IPS-15b (cell line): ENCODE results near the gene NAV1.

ENCODE experiments used
- H3K27me3 ChIP-seq: one replicate; pipeline ENCODE4 v1.6.1; 2013; ENCODE audit warnings: low read length; ENCODE audit not compliant: control insufficient read depth, insufficient read depth
- H3K36me3 ChIP-seq: one replicate; pipeline ENCODE4 v1.6.1; 2013; ENCODE audit warnings: low read length; ENCODE audit not compliant: control insufficient read depth, insufficient read depth
- H3K4me1 ChIP-seq: one replicate; pipeline ENCODE4 v1.6.1; 2013; ENCODE audit warnings: mild to moderate bottlenecking, low read length; ENCODE audit not compliant: control insufficient read depth, insufficient read depth
- H3K4me3 ChIP-seq: one replicate; pipeline ENCODE4 v1.5.1; 2013; ENCODE audit warnings: low read depth, low read length
- H3K9ac ChIP-seq: one replicate; pipeline ENCODE4 v1.6.1; 2013; ENCODE audit warnings: low read depth, mild to moderate bottlenecking, low read length
- H3K9me3 ChIP-seq: one replicate; pipeline ENCODE4 v1.6.1; 2013; ENCODE audit warnings: mild to moderate bottlenecking, low read length; ENCODE audit not compliant: control insufficient read depth, insufficient read depth

The NAV1 gene

DNA sequence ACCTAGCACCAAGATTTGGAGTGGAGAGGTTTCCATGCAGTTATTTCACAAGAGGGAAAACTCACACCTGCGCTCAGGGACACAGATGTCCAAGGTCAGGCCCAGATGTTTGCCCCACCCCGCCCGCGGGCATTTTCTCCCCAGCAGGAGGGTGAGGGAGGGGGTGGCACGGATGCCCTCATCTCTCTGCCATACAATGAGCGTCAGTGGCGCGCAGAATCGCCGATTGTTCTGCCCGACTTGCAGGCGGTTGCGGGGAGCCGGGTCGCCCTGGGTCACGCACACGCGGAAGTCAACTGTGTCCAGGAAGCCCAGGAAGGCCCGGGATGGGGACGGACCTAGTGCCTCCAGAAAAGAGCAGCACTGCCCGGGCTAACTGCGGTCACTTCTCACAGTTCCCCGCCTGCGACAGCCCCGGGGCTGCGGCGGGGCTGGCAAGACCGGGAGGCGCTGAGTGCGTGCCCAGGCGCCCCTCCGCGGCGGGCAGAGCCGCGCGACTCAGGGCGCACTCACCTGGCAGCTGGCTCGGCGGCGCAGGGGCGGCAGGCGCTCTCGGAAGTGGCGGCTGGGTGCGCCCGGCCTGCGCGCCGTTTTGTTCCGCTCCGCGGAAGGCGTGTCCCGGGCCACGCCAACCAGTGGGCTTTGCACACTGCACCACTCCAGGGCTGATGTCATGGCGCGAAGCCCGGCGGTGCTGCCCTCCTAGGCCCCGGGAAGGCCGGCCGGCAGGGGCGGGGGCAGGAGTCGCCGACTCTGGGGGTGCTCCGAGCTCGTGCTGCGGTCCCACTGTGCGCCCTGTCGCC, 32.2 kb upstream of the NAV1 start, which contains the start of gene CSRP1:
Gene CSRP1 (minus strand): TSS at position 567 of the 803 bp plus-strand sequence. CDS start 10,820 bp downstream, outside the sequence.
- peaks cover 17% of the 10 kb centered on the region for H3K4me1 ChIP-seq
- no peaks in the 10 kb centered on the region for H3K9me3 ChIP-seq
- no peaks in the 10 kb centered on the region for H3K36me3 ChIP-seq
- H3K4me3 ChIP-seq: peak within 1 kb of the TSS; percentile 42
- peak within 1 kb of the TSS; percentile 28 for H3K9ac ChIP-seq
- peaks cover 30% of the 10 kb centered on the region for H3K27me3 ChIP-seq

DNA sequence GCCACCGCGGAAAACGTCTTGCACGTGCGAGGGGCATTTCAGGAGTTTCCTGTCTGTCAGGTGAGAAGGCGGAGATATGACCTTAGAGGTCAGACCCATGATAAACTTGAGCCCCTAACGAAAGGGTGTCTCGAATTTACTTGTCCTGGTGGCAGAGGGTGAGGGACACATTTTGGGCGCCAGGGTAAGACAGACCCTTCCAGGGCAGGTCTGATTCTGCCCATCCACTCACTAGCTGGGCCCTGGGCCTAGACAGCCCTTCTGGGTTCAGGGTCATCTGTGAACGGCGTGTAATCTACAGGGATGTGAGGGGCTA, 31.6 kb upstream of the NAV1 start:
- Histone ChIP-seq H3K9ac (no peak overlapping the region), H3K36me3 (no peaks in the 10 kb centered on the region), H3K4me3 (peak overlapping the region; percentile 42), H3K27me3 (peaks cover 30% of the 10 kb centered on the region), H3K4me1 (peaks cover 21% of the 10 kb centered on the region), H3K9me3 (no peaks in the 10 kb centered on the region)

DNA sequence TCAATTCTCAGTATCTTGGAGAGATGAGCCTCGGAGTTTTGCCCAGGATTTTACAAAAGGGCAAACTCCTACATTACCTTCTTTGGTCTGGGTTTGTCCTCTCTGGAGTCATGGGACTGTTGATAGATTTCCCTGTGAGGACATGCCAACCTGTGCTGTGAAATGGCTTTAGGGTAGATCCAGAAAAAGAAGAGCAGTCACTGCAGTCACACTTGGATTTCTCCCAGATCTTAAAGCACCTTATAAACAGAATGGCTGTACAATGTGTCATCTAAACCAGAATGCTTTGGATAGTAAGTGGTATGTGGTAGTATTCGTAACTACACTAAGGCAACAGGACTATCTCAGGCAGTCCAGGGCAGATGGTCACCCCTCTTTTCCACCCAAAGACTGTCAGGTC, 30.1 kb upstream of the NAV1 start:
- H3K9ac ChIP-seq: no peak overlapping the region
- peaks cover 15% of the 10 kb centered on the region for H3K4me1 ChIP-seq
- no peaks in the 10 kb centered on the region for H3K36me3 ChIP-seq
- peaks cover 30% of the 10 kb centered on the region for H3K27me3 ChIP-seq
- no peak overlapping the region for H3K4me3 ChIP-seq
- no peaks in the 10 kb centered on the region for H3K9me3 ChIP-seq

DNA sequence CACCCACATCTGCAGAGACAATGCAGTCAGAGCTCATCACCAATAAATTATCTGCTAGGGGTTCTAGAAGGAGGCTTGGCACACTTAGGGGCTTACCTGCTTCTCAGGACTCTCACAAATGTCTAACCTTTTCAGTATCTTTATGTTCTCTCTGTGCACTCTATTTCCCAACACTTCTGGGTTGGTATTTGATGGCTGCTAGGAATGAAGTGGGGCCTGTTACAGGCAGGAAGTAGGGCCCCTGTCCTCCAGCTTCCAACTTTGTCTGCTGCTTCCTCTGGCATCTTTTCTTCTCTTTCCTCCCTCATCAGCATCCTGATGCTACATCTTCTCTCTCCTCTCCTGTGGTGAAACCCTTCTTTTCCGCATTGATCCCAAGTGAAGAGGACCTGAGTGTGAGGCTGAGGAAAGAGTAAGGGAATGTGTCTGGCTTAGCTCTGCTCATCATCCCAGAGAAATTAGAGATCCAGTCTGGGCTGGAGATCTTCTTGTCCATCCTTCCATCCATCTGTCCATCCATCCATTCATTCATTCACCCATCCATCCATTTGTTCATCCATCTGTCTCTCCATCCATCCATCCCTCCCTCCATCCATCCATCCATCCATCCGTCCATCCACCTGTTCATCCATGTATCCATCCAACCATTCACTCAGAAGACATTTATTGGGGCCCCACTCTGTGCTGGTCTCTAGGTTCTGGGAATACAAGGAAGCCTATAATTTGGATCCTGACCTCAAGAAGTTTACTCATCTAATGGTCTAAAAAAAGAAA, 29.1 kb upstream of the NAV1 start:
- peaks cover 10% of the 10 kb centered on the region for H3K4me1 ChIP-seq
- H3K36me3 ChIP-seq: no peaks in the 10 kb centered on the region
- H3K4me3 ChIP-seq: no peak overlapping the region
- H3K9me3 ChIP-seq: no peaks in the 10 kb centered on the region
- H3K27me3 ChIP-seq: peaks cover 30% of the 10 kb centered on the region
- H3K9ac ChIP-seq: no peak overlapping the region

DNA sequence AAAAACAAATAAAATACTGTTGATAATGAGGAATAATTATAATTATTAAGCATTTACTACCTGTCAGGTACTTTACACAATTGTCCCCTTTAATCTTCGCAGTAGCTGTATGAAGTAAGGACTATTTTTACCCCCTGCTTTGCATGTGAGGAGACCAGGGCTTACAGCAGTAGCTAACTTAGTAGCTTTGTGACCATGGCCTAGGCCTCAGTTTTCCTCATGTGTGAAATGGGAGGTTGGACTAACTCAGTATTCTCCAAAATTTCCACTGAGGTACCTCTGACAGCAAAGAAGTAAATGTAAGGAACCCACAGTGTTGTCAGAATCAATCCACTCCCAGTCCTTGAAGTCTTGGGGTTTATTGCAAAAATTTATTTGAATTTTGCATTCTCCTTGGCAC, 28.2 kb upstream of the NAV1 start:
- Histone ChIP-seq H3K36me3 (no peaks in the 10 kb centered on the region), H3K9me3 (no peaks in the 10 kb centered on the region), H3K4me1 (peaks cover 10% of the 10 kb centered on the region), H3K4me3 (no peak overlapping the region), H3K9ac (no peak overlapping the region), H3K27me3 (peaks cover 28% of the 10 kb centered on the region)

DNA sequence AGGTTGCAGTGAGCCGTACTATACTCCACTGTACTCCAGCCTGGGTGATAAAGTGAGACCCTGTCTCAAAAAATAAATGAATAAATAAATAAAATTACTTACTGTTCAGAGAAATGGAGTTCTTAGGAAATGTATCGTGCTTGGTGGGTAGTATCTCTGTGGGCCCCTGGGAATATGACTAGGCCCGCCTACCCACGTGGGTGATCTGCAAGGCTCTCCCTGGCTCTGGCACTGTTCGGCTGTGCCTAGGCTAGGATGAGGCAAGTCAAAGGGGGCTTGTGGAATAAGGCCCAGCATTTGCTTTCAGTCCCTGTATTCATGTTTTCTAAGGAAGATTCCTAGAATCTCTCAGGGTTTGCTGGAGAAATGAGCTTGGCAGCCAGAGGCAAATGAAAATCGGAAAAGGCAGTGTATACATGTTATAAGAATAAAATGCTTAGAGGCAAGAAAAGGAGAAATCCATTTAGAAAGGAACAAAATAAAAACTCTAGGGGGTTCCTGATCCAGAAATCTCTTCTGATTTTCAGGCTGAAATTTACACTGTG, 27.5 kb upstream of the NAV1 start:
- H3K9ac ChIP-seq: peak overlapping the region; percentile 27
- H3K36me3 ChIP-seq: no peaks in the 10 kb centered on the region
- H3K9me3 ChIP-seq: no peaks in the 10 kb centered on the region
- peaks cover 21% of the 10 kb centered on the region for H3K27me3 ChIP-seq
- H3K4me1 ChIP-seq: peaks cover 10% of the 10 kb centered on the region
- H3K4me3 ChIP-seq: no peak overlapping the region

DNA sequence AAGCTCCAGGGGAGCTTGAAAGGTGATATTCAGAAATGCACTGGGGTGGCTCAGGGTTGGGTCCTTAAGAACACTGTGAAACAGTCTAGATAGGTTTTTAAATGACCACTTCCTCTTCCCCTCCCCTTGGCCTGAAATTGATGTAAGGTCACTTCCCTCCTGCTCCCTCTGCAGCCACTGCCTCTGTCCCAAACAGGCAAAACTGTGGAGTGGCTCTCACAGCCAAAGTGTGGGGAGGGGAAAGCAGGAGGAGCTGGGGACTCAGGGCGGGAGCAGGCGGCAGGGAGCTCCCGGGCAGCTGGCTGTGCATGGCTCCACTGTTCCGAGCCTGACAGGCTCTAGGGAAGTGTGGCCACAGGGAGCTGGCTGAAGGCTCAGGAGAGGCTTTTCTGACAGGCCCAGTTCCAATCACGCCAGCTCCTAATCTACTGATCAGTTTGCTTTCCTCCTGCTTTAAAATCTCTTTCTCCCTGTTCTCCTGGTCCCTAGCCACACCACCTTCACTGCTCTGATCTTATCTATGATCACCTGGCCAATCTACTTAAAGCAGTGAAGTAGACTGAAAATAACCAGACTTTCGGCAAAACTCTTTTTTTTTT, 26.9 kb upstream of the NAV1 start:
- H3K9me3 ChIP-seq: no peaks in the 10 kb centered on the region
- H3K4me1 ChIP-seq: peaks cover 10% of the 10 kb centered on the region
- H3K27me3 ChIP-seq: peaks cover 18% of the 10 kb centered on the region
- no peak overlapping the region for H3K4me3 ChIP-seq
- H3K36me3 ChIP-seq: no peaks in the 10 kb centered on the region
- H3K9ac ChIP-seq: peak overlapping the region; percentile 50

DNA sequence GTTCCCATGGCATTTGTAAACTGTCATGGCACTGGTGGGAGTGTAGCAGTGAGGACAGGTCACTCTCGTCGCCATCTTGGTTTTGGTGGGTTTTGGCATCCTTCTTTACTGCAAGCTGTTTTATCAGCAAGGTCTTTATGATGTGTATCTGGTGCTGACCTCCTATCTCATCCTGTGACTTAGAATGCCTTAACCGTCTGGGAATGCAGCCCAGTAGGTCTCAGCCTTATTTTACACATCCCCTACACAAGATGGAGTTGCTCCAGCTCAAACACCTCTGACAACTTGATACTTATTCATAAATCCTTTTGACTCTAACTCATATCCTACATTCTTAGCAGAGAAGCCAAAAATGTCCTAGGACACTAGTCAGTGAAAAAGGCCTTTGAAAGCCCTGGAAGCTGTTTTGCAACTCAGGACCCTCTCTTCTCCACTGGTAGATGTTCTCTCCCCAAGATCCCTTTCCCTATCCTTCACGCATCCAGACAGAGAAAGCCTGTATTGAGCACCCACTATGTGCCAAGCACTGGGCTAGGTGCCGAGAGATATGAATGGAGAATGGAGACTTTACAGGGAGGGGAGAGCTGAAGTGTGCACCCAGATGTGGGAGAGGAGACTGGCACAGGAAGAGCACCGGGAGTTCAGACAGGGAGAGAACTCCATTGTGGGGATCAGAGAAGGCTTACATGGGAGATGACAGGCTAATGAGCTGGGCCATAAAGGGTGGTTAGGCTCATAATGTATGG, 25.3 kb upstream of the NAV1 start:
- Histone ChIP-seq H3K27me3 (peaks cover 7% of the 10 kb centered on the region), H3K36me3 (no peaks in the 10 kb centered on the region), H3K9me3 (no peaks in the 10 kb centered on the region), H3K4me3 (no peak overlapping the region), H3K9ac (no peak overlapping the region), H3K4me1 (peaks cover 10% of the 10 kb centered on the region)

DNA sequence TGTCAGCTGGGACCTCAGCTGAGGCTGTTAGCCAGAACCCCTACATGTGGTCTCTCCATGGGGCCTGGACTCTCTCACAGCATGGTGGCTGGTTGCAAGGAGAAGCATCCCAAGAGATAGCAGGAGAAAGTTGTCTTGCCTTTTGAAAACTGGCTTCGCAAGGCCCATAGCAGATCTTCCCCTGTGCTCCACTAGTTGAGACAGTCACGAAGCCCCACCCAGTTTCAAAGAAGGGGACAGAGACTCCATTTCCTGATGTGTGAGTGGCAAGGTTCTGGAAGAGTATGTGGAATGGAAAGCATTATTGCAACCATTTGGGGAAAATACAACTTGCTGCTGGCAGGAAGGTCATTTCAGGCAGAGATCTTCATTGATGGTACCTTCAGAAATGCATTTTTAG, 24.5 kb upstream of the NAV1 start:
- Histone ChIP-seq H3K9me3 (no peaks in the 10 kb centered on the region), H3K27me3 (no peaks in the 10 kb centered on the region), H3K4me3 (no peak overlapping the region), H3K36me3 (no peaks in the 10 kb centered on the region), H3K4me1 (peaks cover 10% of the 10 kb centered on the region), H3K9ac (no peak overlapping the region)

DNA sequence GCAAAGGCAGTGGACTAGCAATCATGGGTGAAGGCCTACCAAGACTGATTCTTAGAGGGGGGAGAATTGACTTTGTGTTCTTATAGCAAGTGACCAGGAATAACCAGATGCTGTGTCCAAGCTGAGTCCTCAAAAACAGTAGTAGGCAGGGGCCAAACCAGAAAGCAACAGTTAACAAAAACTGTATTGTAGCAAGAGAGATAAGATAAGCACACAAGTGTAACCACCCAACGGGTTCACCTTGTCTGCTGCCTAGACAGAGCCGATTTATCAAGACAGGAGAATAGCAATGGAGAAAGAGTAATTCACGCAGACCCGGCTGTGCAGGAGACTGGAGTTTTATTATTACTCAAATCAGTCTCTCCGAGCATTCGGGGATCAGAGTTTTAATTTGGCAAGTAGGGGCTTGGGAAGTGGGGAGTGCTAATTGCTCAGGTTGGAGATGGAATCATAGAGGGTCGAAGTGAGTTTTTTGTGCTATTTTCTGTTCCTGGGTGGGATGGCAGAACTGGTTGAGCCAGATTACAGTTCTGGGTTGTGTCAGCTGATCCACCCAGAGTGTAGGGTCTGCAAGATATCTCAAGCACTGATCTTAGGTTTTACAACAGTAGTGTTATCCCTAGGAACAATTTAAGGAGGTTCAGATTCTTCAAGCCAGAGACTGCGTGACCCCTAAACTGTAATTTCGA, 23.7 kb upstream of the NAV1 start:
- no peak overlapping the region for H3K9ac ChIP-seq
- no peaks in the 10 kb centered on the region for H3K9me3 ChIP-seq
- H3K4me3 ChIP-seq: no peak overlapping the region
- H3K27me3 ChIP-seq: no peaks in the 10 kb centered on the region
- H3K36me3 ChIP-seq: no peaks in the 10 kb centered on the region
- H3K4me1 ChIP-seq: peaks cover 10% of the 10 kb centered on the region

DNA sequence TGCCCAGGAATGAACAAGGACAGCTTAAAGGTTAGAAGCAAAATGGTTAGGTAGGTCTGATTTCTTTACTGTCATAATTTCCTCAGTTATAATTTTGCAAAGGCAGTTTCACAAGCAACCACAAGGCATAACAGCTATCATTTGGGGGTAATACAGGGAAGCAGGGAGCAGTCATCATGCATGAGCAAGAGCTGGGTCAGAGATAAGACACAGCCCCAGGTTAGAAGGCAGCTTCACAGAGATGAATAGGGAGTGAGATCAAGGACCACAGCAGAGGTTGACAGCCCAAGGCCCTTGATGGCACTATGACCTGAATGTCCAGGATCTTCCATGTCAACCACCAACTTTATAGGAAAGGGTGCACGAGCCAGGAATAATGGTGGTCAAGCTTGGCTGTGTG, 23.0 kb upstream of the NAV1 start:
- Histone ChIP-seq H3K4me3 (no peak overlapping the region), H3K9me3 (no peaks in the 10 kb centered on the region), H3K9ac (peak overlapping the region; percentile 4), H3K4me1 (peaks cover 10% of the 10 kb centered on the region), H3K27me3 (no peaks in the 10 kb centered on the region), H3K36me3 (no peaks in the 10 kb centered on the region)
